NCI-H146 treated with DMSO at 0.1 percent for 48 hours (cell line): ENCODE measurements around the gene TTLL5.
"Not testable (repeated sequence)": the region's sequence is repeated elsewhere in the genome, so short reads cannot be mapped to it uniquely, and the experiment has no call there.

Experiments used
- DNase-seq: peaks from one replicate; lab custom pipeline; 2025; ENCODE audit not compliant: unreplicated experiment; lab: John Stamatoyannopoulos, UW

Gene TTLL5

GRCh38 chr14:75648066-75648838, 12.8 kb upstream of the TTLL5 start:
- no peak for DNase-seq

- no peak for DNase-seq
Measured at GRCh38 chr14:75649337-75649736, 11.7 kb upstream of the TTLL5 start.

GRCh38 chr14:75649773-75650172, 11.3 kb upstream of the TTLL5 start:
- DNase-seq: no peak

GRCh38 chr14:75650253-75651058, 10.6 kb upstream of the TTLL5 start:
- DNase-seq: no peak

- DNase-seq: no peak
Measured at GRCh38 chr14:75653563-75653962, 7.5 kb upstream of the TTLL5 start.

GRCh38 chr14:75654127-75654732, 6.8 kb upstream of the TTLL5 start:
- DNase-seq: peak; percentile 7

GRCh38 chr14:75655235-75655634, 5.8 kb upstream of the TTLL5 start:
- no peak for DNase-seq

- no peak for DNase-seq
Measured at GRCh38 chr14:75657331-75657730, 3.7 kb upstream of the TTLL5 start.

GRCh38 chr14:75658957-75659356, 2.1 kb upstream of the TTLL5 start:
- DNase-seq: no peak

- no peak for DNase-seq
Measured at GRCh38 chr14:75660238-75660629, 812 bp upstream of the TTLL5 start.

- DNase-seq: no peak
Measured at GRCh38 chr14:75661499-75661814, 411 bp downstream of the TTLL5 start.

GRCh38 chr14:75662966-75663365, 1.9 kb downstream of the TTLL5 start:
- no peak for DNase-seq

- no peak for DNase-seq
Measured at GRCh38 chr14:75667099-75667765, 6.2 kb downstream of the TTLL5 start.

GRCh38 chr14:75672605-75673192, 11.7 kb downstream of the TTLL5 start:
- no peak for DNase-seq

GRCh38 chr14:75673345-75674035, 12.4 kb downstream of the TTLL5 start:
- DNase-seq: no peak

- no peak for DNase-seq
Measured at GRCh38 chr14:75675265-75675960, 14.4 kb downstream of the TTLL5 start.

GRCh38 chr14:75685910-75686309, 24.9 kb downstream of the TTLL5 start:
- DNase-seq: no peak

GRCh38 chr14:75689012-75689411, 28.0 kb downstream of the TTLL5 start:
- DNase-seq: no peak

- DNase-seq: no peak
Measured at GRCh38 chr14:75690010-75690409, 29.0 kb downstream of the TTLL5 start.

- DNase-seq: not testable (repeated sequence)
Measured at GRCh38 chr14:75695025-75695424, 34.0 kb downstream of the TTLL5 start.
